ENCODE measurements around the gene CPXM1.

The CPXM1 gene

GRCh38 chr20:2798095-2798805 lies 2.2 kb downstream of the CPXM1 start:
- H3K4me1 ChIP-seq (ENCODE audit: insufficient read depth, low read length, poor library complexity, severe bottlenecking): peaks cover 37% of the 10 kb centered on the region
- peak overlapping the region; percentile 77 for H3K4me3 ChIP-seq (ENCODE audit: low read length, poor library complexity, severe bottlenecking)
- peaks cover 37% of the 10 kb centered on the region for H4K20me1 ChIP-seq (ENCODE audit: insufficient read depth, low read length, poor library complexity, severe bottlenecking)
- peaks cover 8% of the 10 kb centered on the region for H3K27me3 ChIP-seq (ENCODE audit: insufficient read depth, low read length, poor library complexity, severe bottlenecking)
- H3K9ac ChIP-seq (ENCODE audit: low read depth, low read length, poor library complexity, severe bottlenecking): peak overlapping the region; percentile 98
- H3F3A ChIP-seq (ENCODE audit: low read depth): peaks cover 9% of the 10 kb centered on the region; the same call in 1 of the 2 replicates
- peaks cover 50% of the 10 kb centered on the region for H3K79me2 ChIP-seq (ENCODE audit: insufficient read depth, low read length)
- H3K9me2 ChIP-seq (replicated peaks; ENCODE audit: low read depth, low read length): no peaks in the 10 kb centered on the region
- H3K9me3 ChIP-seq (ENCODE audit: insufficient read depth, low read depth, low read length): no peaks in the 10 kb centered on the region
- H2AFZ ChIP-seq (ENCODE audit: low read length): no peak overlapping the region
- peaks cover 53% of the 10 kb centered on the region; the same call in 1 of the 2 replicates for H3K36me3 ChIP-seq (ENCODE audit: insufficient read depth, low read length)
- TF ChIP-seq EZH2phosphoT487 (IDR thresholded peaks at IDR 0.05; ENCODE audit: borderline replicate concordance): no peak
- no peak for TF ChIP-seq CTCF (conservative IDR thresholded peaks at IDR 0.05; ENCODE audit: low read length)
- H3K4me2 ChIP-seq (ENCODE audit: low read depth, low read length, poor library complexity, severe bottlenecking): peak overlapping the region; percentile 85

DNA sequence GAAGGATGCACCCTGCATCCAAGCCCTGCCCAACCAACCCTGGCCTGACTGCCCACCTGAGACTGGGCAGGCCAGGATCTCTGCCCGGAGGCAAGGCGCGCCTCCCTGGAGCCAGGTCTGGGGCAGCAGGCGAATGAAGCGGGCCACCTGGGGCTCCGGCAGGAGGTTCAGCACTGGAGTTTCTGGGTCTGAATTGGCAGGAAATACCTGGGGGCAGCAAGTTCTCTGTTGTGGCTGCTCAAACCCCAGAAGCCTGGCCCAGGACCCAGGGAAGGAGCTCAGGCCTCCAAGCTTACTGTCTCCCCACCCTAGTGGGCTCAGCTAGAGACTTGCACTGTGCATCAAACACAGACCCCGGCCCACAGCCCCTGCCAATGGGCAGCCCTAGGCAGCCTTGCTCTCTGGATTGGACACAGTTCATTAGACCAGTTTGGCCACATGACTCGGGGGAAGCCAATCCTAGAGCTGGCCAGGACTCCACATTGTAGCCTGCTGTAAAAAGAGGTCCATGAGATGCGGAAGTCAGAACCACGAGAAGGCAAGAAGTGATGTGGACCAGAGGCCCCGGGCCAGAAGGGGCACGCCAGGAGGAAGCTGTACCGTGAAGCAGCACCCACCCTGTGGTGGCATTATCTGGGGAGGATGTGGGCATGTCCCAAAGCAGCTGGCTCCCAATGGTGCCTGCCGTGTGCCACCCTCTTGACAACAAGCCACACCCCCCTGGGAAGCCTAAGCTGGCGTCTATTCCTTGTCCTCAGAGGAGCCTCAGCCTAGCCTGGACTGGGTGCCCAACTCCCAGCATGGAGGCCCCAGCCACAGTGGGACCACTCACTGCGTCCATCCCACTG lies 3.1 kb downstream of the CPXM1 start:
- Histone ChIP-seq H2AFZ (ENCODE audit: low read length) (no peak overlapping the region), H3K36me3 (ENCODE audit: insufficient read depth, low read length) (peaks cover 53% of the 10 kb centered on the region; the same call in 1 of the 2 replicates), H3K9me3 (ENCODE audit: insufficient read depth, low read depth, low read length) (no peaks in the 10 kb centered on the region), H3F3A (ENCODE audit: low read depth) (peaks cover 9% of the 10 kb centered on the region; the same call in 1 of the 2 replicates), H3K9ac (ENCODE audit: low read depth, low read length, poor library complexity, severe bottlenecking) (peak overlapping the region; percentile 98), H3K4me1 (ENCODE audit: insufficient read depth, low read length, poor library complexity, severe bottlenecking) (peaks cover 32% of the 10 kb centered on the region), H3K79me2 (ENCODE audit: insufficient read depth, low read length) (peaks cover 50% of the 10 kb centered on the region), H3K27me3 (ENCODE audit: insufficient read depth, low read length, poor library complexity, severe bottlenecking) (peaks cover 8% of the 10 kb centered on the region), H3K4me2 (ENCODE audit: low read depth, low read length, poor library complexity, severe bottlenecking) (peak overlapping the region; percentile 85), H3K4me3 (ENCODE audit: low read length, poor library complexity, severe bottlenecking) (peak overlapping the region; percentile 77), H3K9me2 (replicated peaks; ENCODE audit: low read depth, low read length) (no peaks in the 10 kb centered on the region), H4K20me1 (ENCODE audit: insufficient read depth, low read length, poor library complexity, severe bottlenecking) (peaks cover 37% of the 10 kb centered on the region)
- TF ChIP-seq CTCF (conservative IDR thresholded peaks at IDR 0.05; ENCODE audit: low read length) (no peak), EZH2phosphoT487 (IDR thresholded peaks at IDR 0.05; ENCODE audit: borderline replicate concordance) (no peak)

- H3K4me2 ChIP-seq (ENCODE audit: low read depth, low read length, poor library complexity, severe bottlenecking): no peak overlapping the region
- no peaks in the 10 kb centered on the region for H3K9me3 ChIP-seq (ENCODE audit: insufficient read depth, low read depth, low read length)
- H3K9me2 ChIP-seq (replicated peaks; ENCODE audit: low read depth, low read length): no peaks in the 10 kb centered on the region
- H3K79me2 ChIP-seq (ENCODE audit: insufficient read depth, low read length): peaks cover 50% of the 10 kb centered on the region
- H4K20me1 ChIP-seq (ENCODE audit: insufficient read depth, low read length, poor library complexity, severe bottlenecking): peaks cover 37% of the 10 kb centered on the region
- H3K9ac ChIP-seq (ENCODE audit: low read depth, low read length, poor library complexity, severe bottlenecking): no peak overlapping the region
- peaks cover 5% of the 10 kb centered on the region; the same call in 1 of the 2 replicates for H3F3A ChIP-seq (ENCODE audit: low read depth)
- TF ChIP-seq CTCF (conservative IDR thresholded peaks at IDR 0.05; ENCODE audit: low read length) (no peak), EZH2phosphoT487 (IDR thresholded peaks at IDR 0.05; ENCODE audit: borderline replicate concordance) (no peak)
- H2AFZ ChIP-seq (ENCODE audit: low read length): no peak overlapping the region
- H3K36me3 ChIP-seq (ENCODE audit: insufficient read depth, low read length): peaks cover 53% of the 10 kb centered on the region; the same call in 1 of the 2 replicates
- no peak overlapping the region for H3K4me3 ChIP-seq (ENCODE audit: low read length, poor library complexity, severe bottlenecking)
- peaks cover 22% of the 10 kb centered on the region for H3K4me1 ChIP-seq (ENCODE audit: insufficient read depth, low read length, poor library complexity, severe bottlenecking)
- peaks cover 8% of the 10 kb centered on the region for H3K27me3 ChIP-seq (ENCODE audit: insufficient read depth, low read length, poor library complexity, severe bottlenecking)
Measured at GRCh38 chr20:2796011-2796660, 4.3 kb downstream of the CPXM1 start.

Measured in Loucy (cell line).